K562 (cell line): ENCODE results near the gene NOTCH1. TPM values are rescaled to one million over a fixed set of nuclear protein-coding genes. Genes with fewer than 3 reads are reported as not detected.

Source experiments
- ATAC-seq: fragments of 200-7000 bp; cut with Tn5 transposase; 3 replicates; pipeline ENCODE4 v1.9.1; 2020; ENCODE audit warnings: moderate library complexity
- BruUV-seq: library from RNA; stranded (reverse); fragments of 400-500 nt; replicated peaks from 2 replicates; lab custom pipeline; 2021; lab: Mats Ljungman, UMichigan
- CTCF ChIA-PET: fragments of 300-600 bp; formaldehyde crosslinking; extraction: SDS; loops from one replicate; lab custom pipeline; 2021; ENCODE audit warnings: low intra/inter-chr PET ratio; lab: Yijun Ruan, JAX
- POLR2A ChIA-PET: fragments of 300-600, 350-650 bp; sonication (Branson Sonifier 250); formaldehyde crosslinking; extraction: SDS; loops from one replicate; lab custom pipeline; 2021; ENCODE audit warnings: antibody characterized with exemption, inconsistent platforms; lab: Yijun Ruan, JAX
- DNase-seq, 4 experiments: peaks; one replicate each; pipeline versions ENCODE4 v3.0.0 to v3.0.0-alpha.2; 2011 to 2018; ENCODE audit warnings: low spot score in 3 of 4, mixed read lengths in 3 of 4; ENCODE audit errors: extremely low read depth in 1 of 4
- FAIRE-seq: peaks from 2 replicates; lab custom pipeline; 2011; peaks lifted over from hg19 to GRCh38; lab: Jason Lieb, UNC
- H2AFZ ChIP-seq: 2 replicates; pipeline ENCODE4 v1.6.0; 2011; ENCODE audit warnings: low read depth, low read length, control low read depth, inconsistent platforms
- H3K27ac ChIP-seq: fragments of 200-600 bp; 3 replicates; pipeline ENCODE4 v1.8.0; 2011; ENCODE audit warnings: low read depth, mild to moderate bottlenecking, control low read depth, inconsistent platforms, low read length, moderate library complexity, mixed read lengths; ENCODE audit errors: extremely low read depth
- H3K27me3 ChIP-seq, 2 experiments: fragments of 300-600 bp in 1 of 2; 2 replicates in 1 of 2; 3 replicates in 1 of 2; pipeline versions ENCODE4 v1.6.0 to v1.8.0; 2011; ENCODE audit warnings: inconsistent platforms in 2 of 2, low read length in 2 of 2, mild to moderate bottlenecking in 1 of 2, mixed read lengths in 1 of 2, moderate library complexity in 1 of 2; ENCODE audit not compliant: control insufficient read depth in 2 of 2, insufficient read depth in 2 of 2
- H3K36me3 ChIP-seq: fragments of 300-600 bp; 3 replicates; pipeline ENCODE4 v1.8.0; 2011; ENCODE audit warnings: mild to moderate bottlenecking, low read length, inconsistent platforms; ENCODE audit not compliant: control insufficient read depth, insufficient read depth
- H3K4me1 ChIP-seq, 2 experiments: fragments of 200-600 bp in 1 of 2; replicated peaks in 1 of 2; 2 replicates in 1 of 2; 3 replicates in 1 of 2; pipeline versions ENCODE4 v1.5.1 to v1.8.0; 2011; ENCODE audit warnings: inconsistent platforms in 2 of 2, low read length in 2 of 2, mild to moderate bottlenecking in 1 of 2, mixed read lengths in 1 of 2, moderate library complexity in 1 of 2; ENCODE audit not compliant: control insufficient read depth in 2 of 2, insufficient read depth in 2 of 2
- H3K4me2 ChIP-seq: 2 replicates; pipeline ENCODE4 v1.6.1; 2011; ENCODE audit warnings: low read length, control low read depth, inconsistent platforms, mixed read lengths; ENCODE audit not compliant: insufficient read depth
- H3K4me3 ChIP-seq: fragments of 200-600 bp; sonication (generic), shearing (Covaris generic); 2 replicates; pipeline ENCODE4 v1.5.1; 2016; ENCODE audit warnings: control low read depth, inconsistent platforms
- H3K79me2 ChIP-seq: fragments of 200-600 bp; 3 replicates; pipeline ENCODE4 v1.8.0; 2011; ENCODE audit warnings: low read length, inconsistent platforms; ENCODE audit not compliant: control insufficient read depth, insufficient read depth
- H3K9ac ChIP-seq, 2 experiments: 2 replicates each; pipeline versions ENCODE4 v1.6.0 to v1.6.1; 2011; ENCODE audit warnings: low read depth in 2 of 2, low read length in 2 of 2, control low read depth in 1 of 2, inconsistent platforms in 1 of 2, mild to moderate bottlenecking in 1 of 2, mixed read lengths in 1 of 2; ENCODE audit not compliant: insufficient read depth in 1 of 2
- H3K9me1 ChIP-seq: one replicate; pipeline ENCODE4 v1.6.0; 2011; ENCODE audit warnings: inconsistent platforms, mild to moderate bottlenecking, low read length, moderate library complexity; ENCODE audit not compliant: control insufficient read depth, insufficient read depth
- H3K9me3 ChIP-seq: replicated peaks from 2 replicates; pipeline ENCODE4 v1.5.1; 2011; ENCODE audit warnings: low read depth, low read length, inconsistent platforms; ENCODE audit not compliant: control insufficient read depth, insufficient read depth
- H4K20me1 ChIP-seq: replicated peaks from 2 replicates; pipeline ENCODE4 v1.6.1; 2011; ENCODE audit warnings: low read length, inconsistent platforms, mixed read lengths; ENCODE audit not compliant: control insufficient read depth, insufficient read depth
- EGR1 ChIP-seq: fragments of 450-650 bp; conservative IDR thresholded peaks from 2 replicates; pipeline ENCODE4 v1.6.1; 2017; ENCODE audit warnings: mild to moderate bottlenecking
- MAZ ChIP-seq, 2 experiments: fragments of 450-650 bp in 1 of 2; sonication (generic) in 1 of 2; formaldehyde crosslinking; IDR thresholded peaks in 1 of 2; conservative IDR thresholded peaks in 1 of 2; 2 replicates each; pipeline versions ENCODE4 v1.4.0 to v1.5.0; 2020; ENCODE audit warnings: mild to moderate bottlenecking in 1 of 2, missing genetic modification reagents in 1 of 2
- POLR2A ChIP-seq: fragments of 450-650 bp; conservative IDR thresholded peaks from 2 replicates; pipeline ENCODE4 v1.6.1; 2016
- TAF1 ChIP-seq: IDR thresholded peaks from 2 replicates; pipeline ENCODE4 v1.6.1; 2011; ENCODE audit warnings: mild to moderate bottlenecking, low read length, moderate library complexity; ENCODE audit not compliant: insufficient read depth, control insufficient read depth, severe bottlenecking; ENCODE audit errors: extremely low read depth
- XRCC3 ChIP-seq: fragments of 450-650 bp; IDR thresholded peaks from 2 replicates; pipeline ENCODE4 v1.6.1; 2017; ENCODE audit warnings: mild to moderate bottlenecking, moderate library complexity
- ZBTB7A ChIP-seq: IDR thresholded peaks from 2 replicates; pipeline ENCODE4 v1.6.1; 2011; ENCODE audit warnings: low read depth, mild to moderate bottlenecking, low read length, moderate library complexity, borderline replicate concordance; ENCODE audit not compliant: control insufficient read depth
- ZC3H4 ChIP-seq: sonication (generic); formaldehyde crosslinking; IDR thresholded peaks from 2 replicates; pipeline ENCODE4 v1.9.0; 2021; ENCODE audit warnings: missing genetic modification reagents, borderline replicate concordance
- ZFX ChIP-seq: sonication (generic); formaldehyde crosslinking; IDR thresholded peaks from 2 replicates; pipeline ENCODE4 v1.8.0; 2022; ENCODE audit warnings: mild to moderate bottlenecking, missing genetic modification reagents, moderate library complexity
- WGBS: fragments of 100-300 bp; shearing (Covaris generic); methylation state at CpG from one replicate; pipeline ENCODE4 v1.1.6; 2016; ENCODE audit warnings: low coverage, mixed read lengths; ENCODE audit not compliant: insufficient coverage; ENCODE audit errors: missing lambda C conversion rate; 5-methylcytosine and 5-hydroxymethylcytosine counted together
- in situ Hi-C: fragments of 300-500 bp; cut with MboI; formaldehyde crosslinking; loops from 4 replicates; pipeline ENCODE4 v1.15.0; 2018; ENCODE audit warnings: inconsistent platforms, mixed read lengths
- intact Hi-C: fragments of 100-400 bp; cut with micrococcal nuclease; formaldehyde crosslinking; loops from 2 replicates; pipeline ENCODE4 v1.14.2; 2022
- polyA plus RNA-seq, 8 experiments: library from polyadenylated mRNA; depleted of rRNA in 4 of 8; stranded (reverse) in 5 of 8; unstranded in 3 of 8; fragments of >200 nt; fragmentation: Nextera tagmentation in 2 of 8; fragmentation: Illumina TruSeq in 1 of 8; extraction: Ambion mirVana in 2 of 8; extraction: Trizol in 1 of 8; gene quantifications; 2 replicates each; pipeline versions ENCODE4 v1.2.1 to v1.2.3, GENCODE V29; 2011 to 2014; ENCODE audit warnings: inconsistent platforms in 1 of 8, missing spikeins in 1 of 8
- total RNA-seq, 7 experiments: library from RNA; depleted of rRNA in 6 of 7; stranded (reverse); fragments of >200 nt in 6 of 7; fragmentation: Illumina TruSeq in 2 of 7; extraction: Trizol in 2 of 7; gene quantifications; 2 replicates each; pipeline versions ENCODE4 v1.2.1 to v1.2.3, GENCODE V29; 2011 to 2021; ENCODE audit warnings: low replicate concordance in 1 of 7
- TF ChIP-seq, protein P1 (sequence below): fragments of 450-650 bp; formaldehyde crosslinking; IDR thresholded peaks from 2 replicates; pipeline ENCODE4 v1.4.0; 2022; ENCODE audit warnings: missing genetic modification characterization
- TF ChIP-seq, protein P2 (sequence below): fragments of 250-450 bp; sonication (Bioruptor Pico); IDR thresholded peaks from 2 replicates; pipeline ENCODE4 v1.5.0; 2021
- TF ChIP-seq, protein P3 (sequence below): sonication (generic); formaldehyde crosslinking; IDR thresholded peaks from 2 replicates; pipeline ENCODE4 v1.8.1; 2023; ENCODE audit warnings: mild to moderate bottlenecking, missing genetic modification reagents
- TF ChIP-seq, protein P4 (sequence below): sonication (generic); formaldehyde crosslinking; IDR thresholded peaks from 2 replicates; pipeline ENCODE4 v1.9.0; 2022; ENCODE audit warnings: mild to moderate bottlenecking, missing genetic modification reagents
- TF ChIP-seq, protein P5 (sequence below): fragments of 200-800 bp; sonication (Bioruptor generic); IDR thresholded peaks from 2 replicates; pipeline ENCODE4 v1.6.1; 2017; ENCODE audit warnings: missing genetic modification characterization, missing compliant biosample characterization

Gene NOTCH1
- total and polyA plus RNA-seq, 9 of the 15 experiments (the other 6 are each of a cell fraction or from before 2014, with no cell fraction given): 0.03 to 31.4 (median 2.3) TPM

DNA sequence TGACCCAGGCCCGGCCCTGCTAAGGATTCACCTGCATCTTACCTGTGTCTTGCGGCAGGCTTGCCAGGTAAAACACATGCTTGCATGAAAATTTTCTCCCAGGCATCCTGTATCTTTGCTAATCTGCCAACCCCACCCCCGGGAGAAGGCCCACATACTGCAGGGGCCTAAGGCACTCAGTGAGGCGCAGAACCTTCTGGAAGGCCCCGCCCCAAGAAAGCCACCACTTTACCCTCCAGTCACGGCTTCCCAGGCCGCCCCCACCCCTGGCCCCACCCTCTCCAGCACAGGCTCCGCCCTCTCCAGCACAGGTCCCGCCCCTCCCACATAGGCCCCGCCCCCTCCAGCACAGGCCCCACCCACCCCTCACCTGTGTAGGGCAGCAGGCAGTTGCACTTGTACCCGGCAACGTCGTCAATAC is 33.2 kb downstream of the NOTCH1 start:
- ATAC-seq: peak; percentile 96
- intact Hi-C loops (loop anchor here (2.0 kb wide), 1 partner anchor 34 kb away; the partner anchor contains the start of gene NOTCH1), in situ Hi-C loops (no loop called here)
- Histone ChIP-seq H3K9me1 (peaks cover 6% of the 10 kb centered on the region), H3K4me2 (peak overlapping the region; percentile 74), H3K9me3 (no peaks in the 10 kb centered on the region), H3K27ac (peak overlapping the region; percentile 78), H3K4me3 (peak overlapping the region; percentile 28), H2AFZ (no peak overlapping the region), H3K79me2 (peaks cover 7% of the 10 kb centered on the region; the same call in 1 of the 3 replicates), H3K4me1 (peaks cover 16 to 67% of the 10 kb centered on the region in 2 experiments), H3K27me3 (no peaks in the 10 kb centered on the region), H4K20me1 (no peaks in the 10 kb centered on the region), H3K36me3 (peaks cover 65% of the 10 kb centered on the region; the same call in 2 of the 3 replicates), H3K9ac (peak overlapping the region; percentile 70 to 93)
- TF ChIP-seq, protein P1, sequence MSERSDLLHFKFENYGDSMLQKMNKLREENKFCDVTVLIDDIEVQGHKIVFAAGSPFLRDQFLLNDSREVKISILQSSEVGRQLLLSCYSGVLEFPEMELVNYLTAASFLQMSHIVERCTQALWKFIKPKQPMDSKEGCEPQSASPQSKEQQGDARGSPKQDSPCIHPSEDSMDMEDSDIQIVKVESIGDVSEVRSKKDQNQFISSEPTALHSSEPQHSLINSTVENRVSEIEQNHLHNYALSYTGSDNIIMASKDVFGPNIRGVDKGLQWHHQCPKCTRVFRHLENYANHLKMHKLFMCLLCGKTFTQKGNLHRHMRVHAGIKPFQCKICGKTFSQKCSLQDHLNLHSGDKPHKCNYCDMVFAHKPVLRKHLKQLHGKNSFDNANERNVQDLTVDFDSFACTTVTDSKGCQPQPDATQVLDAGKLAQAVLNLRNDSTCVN (CRISPR knock-in tag): no peak
- TF ChIP-seq, protein P2, sequence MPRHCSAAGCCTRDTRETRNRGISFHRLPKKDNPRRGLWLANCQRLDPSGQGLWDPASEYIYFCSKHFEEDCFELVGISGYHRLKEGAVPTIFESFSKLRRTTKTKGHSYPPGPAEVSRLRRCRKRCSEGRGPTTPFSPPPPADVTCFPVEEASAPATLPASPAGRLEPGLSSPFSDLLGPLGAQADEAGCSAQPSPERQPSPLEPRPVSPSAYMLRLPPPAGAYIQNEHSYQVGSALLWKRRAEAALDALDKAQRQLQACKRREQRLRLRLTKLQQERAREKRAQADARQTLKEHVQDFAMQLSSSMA (CRISPR knock-in tag): no peak
- TF ChIP-seq, protein P3, sequence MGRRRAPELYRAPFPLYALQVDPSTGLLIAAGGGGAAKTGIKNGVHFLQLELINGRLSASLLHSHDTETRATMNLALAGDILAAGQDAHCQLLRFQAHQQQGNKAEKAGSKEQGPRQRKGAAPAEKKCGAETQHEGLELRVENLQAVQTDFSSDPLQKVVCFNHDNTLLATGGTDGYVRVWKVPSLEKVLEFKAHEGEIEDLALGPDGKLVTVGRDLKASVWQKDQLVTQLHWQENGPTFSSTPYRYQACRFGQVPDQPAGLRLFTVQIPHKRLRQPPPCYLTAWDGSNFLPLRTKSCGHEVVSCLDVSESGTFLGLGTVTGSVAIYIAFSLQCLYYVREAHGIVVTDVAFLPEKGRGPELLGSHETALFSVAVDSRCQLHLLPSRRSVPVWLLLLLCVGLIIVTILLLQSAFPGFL: no peak
- TF ChIP-seq MAZ (CRISPR knock-in tag; conservative IDR thresholded peaks at IDR 0.05 in 1 of 2, IDR thresholded peaks at IDR 0.05 in 1 of 2) (peak; percentile 36 to 44; a peak in 1 of 4 replicates), ZBTB7A (0 out of 2 replicates have a peak, but pooled peaks have one; percentile 19), XRCC3 (no peak), POLR2A (peak; percentile 30; the same call in 1 of the 2 replicates), ZFX (CRISPR knock-in tag) (peak; percentile 59; the same call in 1 of the 2 replicates), TAF1 (peak; percentile 19), EGR1 (peak; percentile 24; the same call in 1 of the 2 replicates), ZC3H4 (CRISPR knock-in tag) (0 out of 2 replicates have a peak, but pooled peaks have one; percentile 29)
- TF ChIP-seq, protein P4, sequence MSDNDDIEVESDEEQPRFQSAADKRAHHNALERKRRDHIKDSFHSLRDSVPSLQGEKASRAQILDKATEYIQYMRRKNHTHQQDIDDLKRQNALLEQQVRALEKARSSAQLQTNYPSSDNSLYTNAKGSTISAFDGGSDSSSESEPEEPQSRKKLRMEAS: 0 out of 2 replicates have a peak, but pooled peaks have one; percentile 2
- TF ChIP-seq, protein P5, sequence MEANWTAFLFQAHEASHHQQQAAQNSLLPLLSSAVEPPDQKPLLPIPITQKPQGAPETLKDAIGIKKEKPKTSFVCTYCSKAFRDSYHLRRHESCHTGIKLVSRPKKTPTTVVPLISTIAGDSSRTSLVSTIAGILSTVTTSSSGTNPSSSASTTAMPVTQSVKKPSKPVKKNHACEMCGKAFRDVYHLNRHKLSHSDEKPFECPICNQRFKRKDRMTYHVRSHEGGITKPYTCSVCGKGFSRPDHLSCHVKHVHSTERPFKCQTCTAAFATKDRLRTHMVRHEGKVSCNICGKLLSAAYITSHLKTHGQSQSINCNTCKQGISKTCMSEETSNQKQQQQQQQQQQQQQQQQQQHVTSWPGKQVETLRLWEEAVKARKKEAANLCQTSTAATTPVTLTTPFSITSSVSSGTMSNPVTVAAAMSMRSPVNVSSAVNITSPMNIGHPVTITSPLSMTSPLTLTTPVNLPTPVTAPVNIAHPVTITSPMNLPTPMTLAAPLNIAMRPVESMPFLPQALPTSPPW: peak; percentile 62
- DNase-seq: peak; percentile 76 to 97 (median 96)
- WGBS: 26% methylated on average over 11 of the region's 13 CpGs
- ChIA-PET CTCF (no interaction called here), POLR2A (no interaction called here)
- BruUV-seq: no TSS peak
- FAIRE-seq: peak; percentile 54
